K562 (cell line): ENCODE results near the gene RIMS3. TPM values are rescaled to one million over a fixed set of nuclear protein-coding genes. Genes with fewer than 3 reads are reported as not detected.

Source experiments
- ETV1 ChIP-seq: fragments of 450-650 bp; conservative IDR thresholded peaks from 2 replicates; pipeline ENCODE4 v1.6.1; 2016; ENCODE audit warnings: missing genetic modification characterization, control low read depth, low read depth, missing compliant biosample characterization
- MBD1 ChIP-seq: fragments of 250-450 bp; sonication (Bioruptor Pico); IDR thresholded peaks from 2 replicates; pipeline ENCODE4 v1.8.0; 2022; ENCODE audit warnings: inconsistent platforms
- MYBL2 ChIP-seq, 2 experiments: fragments of 450-650 bp in 1 of 2; sonication (generic) in 1 of 2; formaldehyde crosslinking in 1 of 2; IDR thresholded peaks; 2 replicates each; pipeline versions ENCODE4 v1.6.1 to v1.8.1; 2017 to 2022; ENCODE audit warnings: borderline replicate concordance in 1 of 2, inconsistent platforms in 1 of 2, low read depth in 1 of 2, mild to moderate bottlenecking in 1 of 2, missing genetic modification reagents in 1 of 2, moderate library complexity in 1 of 2
- PHB ChIP-seq: fragments of 250-450 bp; sonication (Bioruptor Pico); IDR thresholded peaks from 2 replicates; pipeline ENCODE4 v1.5.0; 2021
- SMAD3 ChIP-seq: fragments of 450-650 bp; formaldehyde crosslinking; conservative IDR thresholded peaks from 2 replicates; pipeline ENCODE4 v1.4.0; 2020; ENCODE audit warnings: mild to moderate bottlenecking
- TEAD2 ChIP-seq: fragments of 450-650 bp; IDR thresholded peaks from 2 replicates; pipeline ENCODE4 v1.6.1; 2016; ENCODE audit warnings: missing genetic modification characterization, control low read depth, missing compliant biosample characterization
- TRIM28 ChIP-seq: fragments of 450-650 bp; IDR thresholded peaks from 2 replicates; pipeline ENCODE4 v1.6.1; 2017
- YY1 ChIP-seq, 3 experiments: IDR thresholded peaks; 2 replicates each; pipeline ENCODE4 v1.6.1; 2011; ENCODE audit warnings: low read length in 2 of 3, mild to moderate bottlenecking in 2 of 3, moderate library complexity in 2 of 3, borderline replicate concordance in 1 of 3, control low read depth in 1 of 3, low read depth in 1 of 3; ENCODE audit not compliant: insufficient read depth in 3 of 3, insufficient replicate concordance in 2 of 3, control insufficient read depth in 1 of 3, insufficient read length in 1 of 3; ENCODE audit errors: extremely low read depth in 1 of 3
- ZNF174 ChIP-seq: fragments of 250-450 bp; sonication (Bioruptor Pico); IDR thresholded peaks from 2 replicates; pipeline ENCODE4 v1.4.0; 2020; ENCODE audit warnings: mild to moderate bottlenecking
- ZNF232 ChIP-seq: sonication (generic); formaldehyde crosslinking; IDR thresholded peaks from 2 replicates; pipeline ENCODE4 v1.8.0; 2022; ENCODE audit warnings: mild to moderate bottlenecking, missing genetic modification reagents
- ZNF318 ChIP-seq, 2 experiments: fragments of 450-650 bp; IDR thresholded peaks; 2 replicates each; pipeline ENCODE4 v1.6.1; 2016; ENCODE audit warnings: mild to moderate bottlenecking in 2 of 2, borderline replicate concordance in 1 of 2, low read depth in 1 of 2, moderate library complexity in 1 of 2
- ZNF57 ChIP-seq: fragments of 450-650 bp; formaldehyde crosslinking; IDR thresholded peaks from 2 replicates; pipeline ENCODE4 v1.4.0; 2020; ENCODE audit warnings: mild to moderate bottlenecking, moderate library complexity
- polyA plus RNA-seq, 8 experiments: library from polyadenylated mRNA; depleted of rRNA in 4 of 8; stranded (reverse) in 5 of 8; unstranded in 3 of 8; fragments of >200 nt; fragmentation: Nextera tagmentation in 2 of 8; fragmentation: Illumina TruSeq in 1 of 8; extraction: Ambion mirVana in 2 of 8; extraction: Trizol in 1 of 8; gene quantifications; 2 replicates each; pipeline versions ENCODE4 v1.2.1 to v1.2.3, GENCODE V29; 2011 to 2014; ENCODE audit warnings: inconsistent platforms in 1 of 8, missing spikeins in 1 of 8
- total RNA-seq, 7 experiments: library from RNA; depleted of rRNA in 6 of 7; stranded (reverse); fragments of >200 nt in 6 of 7; fragmentation: Illumina TruSeq in 2 of 7; extraction: Trizol in 2 of 7; gene quantifications; 2 replicates each; pipeline versions ENCODE4 v1.2.1 to v1.2.3, GENCODE V29; 2011 to 2021; ENCODE audit warnings: low replicate concordance in 1 of 7
- TF ChIP-seq, protein P1 (sequence below): sonication (generic); formaldehyde crosslinking; IDR thresholded peaks from 2 replicates; pipeline ENCODE4 v1.8.1; 2022; ENCODE audit warnings: missing genetic modification reagents

The RIMS3 gene
- total and polyA plus RNA-seq, 9 of the 15 experiments (the other 6 are each of a cell fraction or from before 2014, with no cell fraction given) = 0.06 to 1.2 (median 0.59) TPM

DNA sequence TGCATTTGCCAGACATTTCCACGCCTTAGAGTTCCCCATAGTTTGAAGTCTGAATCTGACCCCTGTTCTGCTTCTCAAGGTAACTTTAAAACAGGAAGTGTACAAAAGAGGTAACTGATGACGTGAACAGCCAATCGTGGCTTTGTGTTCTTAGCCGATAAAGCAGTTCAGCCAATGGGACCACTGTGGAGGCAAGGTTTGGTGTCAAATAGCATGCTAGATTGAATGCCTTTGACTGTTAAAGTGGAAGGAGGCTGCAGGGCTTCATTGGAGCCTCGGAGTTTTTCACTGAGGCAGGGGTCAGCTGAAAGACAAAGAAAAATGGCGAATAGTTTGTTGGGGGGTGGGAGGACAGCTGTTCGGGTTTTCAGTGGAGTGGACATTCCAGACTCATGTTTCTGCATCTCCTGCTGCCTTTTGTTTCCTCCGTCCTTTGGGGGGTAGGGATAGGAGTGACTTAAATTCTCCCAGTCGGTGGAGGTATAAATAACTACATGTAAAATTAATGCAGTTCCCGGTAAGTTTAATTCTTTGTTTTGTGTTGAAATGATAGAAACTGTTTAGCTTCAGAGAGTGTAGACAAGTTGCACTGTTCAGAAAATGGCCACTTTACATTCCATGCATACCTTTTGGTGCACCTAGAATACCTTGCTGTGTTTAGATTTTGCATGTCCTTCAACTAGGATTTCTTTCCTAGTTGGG is 43.8 kb upstream of the RIMS3 start (continued):
- no peak for TF ChIP-seq ZNF318 (IDR thresholded peaks at IDR 0.05; ENCODE audit: borderline replicate concordance in 1 of 2, low read depth in 1 of 2)
- TF ChIP-seq ZNF232 = no peak
- no peak for TF ChIP-seq PHB (CRISPR knock-in tag)
- peak; percentile 4 to 84 (median 69) for TF ChIP-seq YY1 (IDR thresholded peaks at IDR 0.05; ENCODE audit: borderline replicate concordance in 1 of 3, control insufficient read depth in 1 of 3, extremely low read depth in 1 of 3, insufficient read depth in 3 of 3, insufficient read length in 1 of 3, insufficient replicate concordance in 2 of 3, low read depth in 1 of 3, low read length in 2 of 3)
- TF ChIP-seq ZNF57 (CRISPR knock-in tag) = no peak
- TF ChIP-seq SMAD3 = no peak
- TF ChIP-seq TEAD2 (tag) = peak; percentile 81
- peak; percentile 94 for TF ChIP-seq MYBL2 (IDR thresholded peaks at IDR 0.05; ENCODE audit: low read depth)
- no peak for TF ChIP-seq MYBL2 (CRISPR knock-in tag; IDR thresholded peaks at IDR 0.05; ENCODE audit: borderline replicate concordance)
- no peak for TF ChIP-seq MBD1
- TF ChIP-seq, protein P1, sequence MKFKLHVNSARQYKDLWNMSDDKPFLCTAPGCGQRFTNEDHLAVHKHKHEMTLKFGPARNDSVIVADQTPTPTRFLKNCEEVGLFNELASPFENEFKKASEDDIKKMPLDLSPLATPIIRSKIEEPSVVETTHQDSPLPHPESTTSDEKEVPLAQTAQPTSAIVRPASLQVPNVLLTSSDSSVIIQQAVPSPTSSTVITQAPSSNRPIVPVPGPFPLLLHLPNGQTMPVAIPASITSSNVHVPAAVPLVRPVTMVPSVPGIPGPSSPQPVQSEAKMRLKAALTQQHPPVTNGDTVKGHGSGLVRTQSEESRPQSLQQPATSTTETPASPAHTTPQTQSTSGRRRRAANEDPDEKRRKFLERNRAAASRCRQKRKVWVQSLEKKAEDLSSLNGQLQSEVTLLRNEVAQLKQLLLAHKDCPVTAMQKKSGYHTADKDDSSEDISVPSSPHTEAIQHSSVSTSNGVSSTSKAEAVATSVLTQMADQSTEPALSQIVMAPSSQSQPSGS = no peak
- TF ChIP-seq TRIM28 = no peak; the same call in 1 of the 2 replicates
- no peak for TF ChIP-seq ZNF174
- peak; percentile 80 for TF ChIP-seq ETV1 (tag)
